Choroid plexus epithelial cell (primary cell): ENCODE results near the gene SUN2.

ENCODE experiments used
- DNase-seq: peaks from one replicate; pipeline ENCODE4 v3.0.0-alpha.2; 2010; ENCODE audit warnings: low read depth
- H3K4me3 ChIP-seq: 2 replicates; pipeline ENCODE4 v1.5.1; 2011; ENCODE audit warnings: low read depth, mild to moderate bottlenecking, control low read depth, low read length, moderate library complexity
- CTCF ChIP-seq: conservative IDR thresholded peaks from 2 replicates; pipeline ENCODE4 v1.5.1; 2011; ENCODE audit warnings: low read depth, mild to moderate bottlenecking, control low read depth, inconsistent platforms, low read length, moderate library complexity

The SUN2 gene

GRCh38 chr22:38716271-38716670, 39.5 kb downstream of the SUN2 start:
- no peak for TF ChIP-seq CTCF
- DNase-seq, result no peak

GRCh38 chr22:38715852-38716251, 39.9 kb downstream of the SUN2 start:
- TF ChIP-seq CTCF, result no peak
- no peak overlapping the region for H3K4me3 ChIP-seq
- no peak for DNase-seq

More at GRCh38 chr22:38716271-38716670, 39.5 kb downstream of the SUN2 start:
- H3K4me3 ChIP-seq, result no peak overlapping the region

GRCh38 chr22:38715176-38715764, 40.5 kb downstream of the SUN2 start:
- TF ChIP-seq CTCF, result no peak
- no peak overlapping the region for H3K4me3 ChIP-seq

GRCh38 chr22:38713921-38714320, 41.9 kb downstream of the SUN2 start:
- no peak for DNase-seq
- no peak overlapping the region for H3K4me3 ChIP-seq
- no peak for TF ChIP-seq CTCF

More at GRCh38 chr22:38715176-38715764, 40.5 kb downstream of the SUN2 start:
- DNase-seq, result no peak

GRCh38 chr22:38712486-38713207, 43.2 kb downstream of the SUN2 start:
- DNase-seq, result no peak
- no peak for TF ChIP-seq CTCF
- H3K4me3 ChIP-seq, result no peak overlapping the region

- no peak for DNase-seq
- no peak overlapping the region for H3K4me3 ChIP-seq
- TF ChIP-seq CTCF, result no peak
Observed at GRCh38 chr22:38710866-38711265, 44.9 kb downstream of the SUN2 start.

- H3K4me3 ChIP-seq, result no peak overlapping the region
- no peak for TF ChIP-seq CTCF
- DNase-seq, result no peak
Observed at GRCh38 chr22:38710351-38710750, 45.4 kb downstream of the SUN2 start.
